Smooth muscle cell (in vitro differentiated cells): Measurements from ENCODE around the gene SMAGP. TPM values are rescaled to one million over a fixed set of nuclear protein-coding genes. Genes with fewer than 3 reads are reported as not detected.
"Not testable (repeated sequence)": the region's sequence is repeated elsewhere in the genome, so short reads cannot be mapped to it uniquely, and the experiment has no call there.

Experiments
- DNase-seq: peaks from one replicate; lab custom pipeline; 2025; ENCODE audit not compliant: unreplicated experiment; lab: John Stamatoyannopoulos, UW
- H2AFZ ChIP-seq: fragments of 200-600 bp; sonication (generic); 2 replicates; pipeline ENCODE4 v1.6.0; 2016; ENCODE audit warnings: antibody characterized with exemption, low read depth, mild to moderate bottlenecking
- H3F3A ChIP-seq: fragments of 200-600 bp; sonication (generic); 2 replicates; pipeline ENCODE4 v1.6.0; 2017; ENCODE audit warnings: antibody characterized with exemption, low read depth
- H3K27ac ChIP-seq: fragments of 200-600 bp; sonication (generic); 2 replicates; pipeline ENCODE4 v1.5.1; 2016; ENCODE audit warnings: low read depth, mild to moderate bottlenecking
- H3K27me3 ChIP-seq: fragments of 200-600 bp; sonication (generic); 2 replicates; pipeline ENCODE4 v1.6.1; 2016; ENCODE audit warnings: low read depth, mild to moderate bottlenecking
- H3K36me3 ChIP-seq: fragments of 200-600 bp; sonication (generic); 2 replicates; pipeline ENCODE4 v1.5.1; 2016; ENCODE audit warnings: low read depth
- H3K4me1 ChIP-seq: fragments of 200-600 bp; sonication (generic); 2 replicates; pipeline ENCODE4 v1.5.1; 2016; ENCODE audit warnings: low read depth
- H3K4me2 ChIP-seq: fragments of 200-600 bp; sonication (generic); 2 replicates; pipeline ENCODE4 v1.6.0; 2016; ENCODE audit warnings: mild to moderate bottlenecking
- H3K4me3 ChIP-seq: fragments of 200-600 bp; sonication (generic); 2 replicates; pipeline ENCODE4 v1.5.1; 2016; ENCODE audit warnings: mild to moderate bottlenecking
- H3K79me2 ChIP-seq: fragments of 200-600 bp; sonication (generic); 2 replicates; pipeline ENCODE4 v1.6.0; 2016; ENCODE audit warnings: low read depth, mild to moderate bottlenecking
- H3K9ac ChIP-seq: fragments of 200-600 bp; sonication (generic); 2 replicates; pipeline ENCODE4 v1.6.0; 2016; ENCODE audit warnings: low read depth
- H3K9me3 ChIP-seq: fragments of 200-600 bp; sonication (generic); replicated peaks from 2 replicates; pipeline ENCODE4 v1.5.1; 2016; ENCODE audit warnings: low read depth
- H4K20me1 ChIP-seq: fragments of 200-600 bp; sonication (generic); 2 replicates; pipeline ENCODE4 v1.6.0; 2016; ENCODE audit warnings: low read depth
- CTCF ChIP-seq: fragments of 200-600 bp; sonication (generic); IDR thresholded peaks from 2 replicates; pipeline ENCODE4 v1.5.1; 2017; ENCODE audit warnings: borderline replicate concordance, mild to moderate bottlenecking, antibody characterized with exemption; ENCODE audit not compliant: insufficient read depth, poor library complexity, severe bottlenecking
- WGBS: methylation state at CpG from one replicate; pipeline ENCODE4 v1.1.7; 2016; ENCODE audit warnings: low lambda C conversion rate; 5-methylcytosine and 5-hydroxymethylcytosine counted together
- polyA plus RNA-seq: library from polyadenylated mRNA; unstranded; fragments of >200 nt; fragmentation: Nextera tagmentation; extraction: Ambion mirVana; gene quantifications from 2 replicates; pipeline ENCODE4 v1.2.1, GENCODE V29; 2016
- total RNA-seq: library from RNA; depleted of rRNA; stranded (reverse); fragments of >200 nt; gene quantifications from 2 replicates; pipeline ENCODE4 v1.2.3, GENCODE V29; 2014

The SMAGP gene
- total and polyA plus RNA-seq, 2 experiments from 2014 or later = 6.8 to 9.0 TPM

DNA sequence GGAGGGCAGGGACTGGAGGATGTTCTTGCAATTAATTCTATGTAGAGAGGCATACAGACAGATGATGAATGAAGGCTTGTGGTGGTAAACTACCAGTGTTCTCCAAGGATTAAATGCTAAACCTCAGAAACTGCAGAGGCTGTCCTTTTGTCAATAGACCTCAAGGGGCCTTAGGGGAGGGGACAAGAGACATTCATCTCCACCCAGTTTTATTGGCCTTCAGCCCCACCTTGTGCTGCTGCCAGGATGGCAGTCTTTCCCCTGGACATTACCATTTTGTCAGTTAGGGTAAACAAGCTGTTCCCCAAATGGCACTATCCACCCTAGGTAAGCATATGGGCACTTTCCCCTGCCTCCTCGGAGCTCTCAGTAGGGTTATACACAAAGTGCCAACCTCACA is 4.9 kb upstream of the SMAGP start:
- Histone ChIP-seq H3K4me1 (no peaks in the 10 kb centered on the region), H4K20me1 (no peaks in the 10 kb centered on the region), H3K9me3 (no peaks in the 10 kb centered on the region), H3K9ac (no peak overlapping the region), H3K4me3 (no peak overlapping the region), H3K27me3 (no peaks in the 10 kb centered on the region), H3K4me2 (no peak overlapping the region), H3K36me3 (no peaks in the 10 kb centered on the region), H2AFZ (no peak overlapping the region), H3K27ac (no peak overlapping the region), H3F3A (no peaks in the 10 kb centered on the region), H3K79me2 (no peaks in the 10 kb centered on the region)
- WGBS = 100% methylated on average over 1 of the region's 1 CpG
- TF ChIP-seq CTCF = no peak
- DNase-seq = no peak

DNA sequence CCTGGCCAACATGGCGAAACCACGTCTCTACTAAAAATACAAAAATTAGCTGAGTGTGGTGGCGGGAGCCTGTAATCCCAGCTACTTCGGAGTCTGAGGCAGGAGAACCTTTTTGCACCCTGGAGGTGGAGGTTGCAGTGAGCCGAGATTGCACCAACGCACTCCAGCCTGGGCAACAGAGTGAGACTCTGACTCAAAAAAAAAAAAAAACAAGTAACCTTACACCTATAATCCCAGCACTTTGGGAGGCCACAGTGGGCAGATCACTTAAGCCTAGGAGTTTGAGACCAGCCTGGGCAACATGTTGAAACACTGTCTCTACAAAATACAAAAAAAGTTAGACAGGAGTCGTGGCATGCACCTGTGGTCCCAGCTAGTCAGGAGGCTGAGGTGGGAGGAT is 2.6 kb upstream of the SMAGP start:
- WGBS = 95% methylated on average over 7 of the region's 7 CpGs
- H3F3A ChIP-seq, DNase-seq, H3K4me2 ChIP-seq, H3K4me3 ChIP-seq, H3K9ac ChIP-seq, H3K36me3 ChIP-seq, H3K79me2 ChIP-seq, H3K27me3 ChIP-seq, H2AFZ ChIP-seq, H3K9me3 ChIP-seq, H3K27ac ChIP-seq, H4K20me1 ChIP-seq, H3K4me1 ChIP-seq: not testable (repeated sequence)

- H3K4me1 ChIP-seq = no peaks in the 10 kb centered on the region
- peak overlapping the region; percentile 81 for H3K4me3 ChIP-seq
- H3K4me2 ChIP-seq = peak overlapping the region; percentile 89
- no peaks in the 10 kb centered on the region for H3F3A ChIP-seq
- 48% methylated on average over 9 of the region's 9 CpGs for WGBS
- peak overlapping the region; percentile 38 for H3K27ac ChIP-seq
- no peaks in the 10 kb centered on the region for H3K9me3 ChIP-seq
- no peaks in the 10 kb centered on the region for H3K79me2 ChIP-seq
- H3K9ac ChIP-seq = no peak overlapping the region
- no peak for TF ChIP-seq CTCF
- H3K36me3 ChIP-seq = no peaks in the 10 kb centered on the region
- DNase-seq = no peak
- H4K20me1 ChIP-seq = no peaks in the 10 kb centered on the region
- H3K27me3 ChIP-seq = no peaks in the 10 kb centered on the region
- peak overlapping the region; percentile 89 for H2AFZ ChIP-seq
Observed at GRCh38 chr12:51270951-51271518, 820 bp upstream of the SMAGP start.

GRCh38 chr12:51269174-51270066 is 795 bp downstream of the SMAGP start:
- no peak for DNase-seq
- no peaks in the 10 kb centered on the region for H3K9me3 ChIP-seq

More at GRCh38 chr12:51269174-51270066, 795 bp downstream of the SMAGP start:
- WGBS = 19% methylated on average over 22 of the region's 59 CpGs
- Histone ChIP-seq H2AFZ (no peak overlapping the region), H3K36me3 (no peaks in the 10 kb centered on the region), H4K20me1 (no peaks in the 10 kb centered on the region), H3K4me2 (peak overlapping the region; percentile 89), H3K9ac (no peak overlapping the region), H3K4me3 (peak overlapping the region; percentile 81), H3K27ac (no peak overlapping the region), H3K4me1 (no peaks in the 10 kb centered on the region), H3K79me2 (no peaks in the 10 kb centered on the region), H3F3A (no peaks in the 10 kb centered on the region), H3K27me3 (no peaks in the 10 kb centered on the region)
- peak; percentile 25 for TF ChIP-seq CTCF
